ENCODE data around the gene LYSMD2. TPM values are rescaled to one million over a fixed set of nuclear protein-coding genes. Genes with fewer than 3 reads are reported as not detected.

LYSMD2 gene
- total RNA-seq, 1 donor from 2014 or later = 4.6 TPM

GRCh38 chr15:51752888-51753287, 15.4 kb upstream of the LYSMD2 start:
- no peak for DNase-seq (ENCODE audit: low read depth)

GRCh38 chr15:51751697-51752683, 14.5 kb upstream of the LYSMD2 start:
- DNase-seq (ENCODE audit: low read depth) = peak; percentile 30

- peak; percentile 49 for DNase-seq (ENCODE audit: low read depth)
Observed at GRCh38 chr15:51750792-51751696, 13.6 kb upstream of the LYSMD2 start, which contains the start of gene TMOD2. TMOD2 (plus strand) TSS chr15:51751597; CDS start chr15:51766442, 14,845 bp downstream.

GRCh38 chr15:51750186-51750585, 12.7 kb upstream of the LYSMD2 start:
- no peak for DNase-seq (ENCODE audit: low read depth)

GRCh38 chr15:51749307-51749706, 11.9 kb upstream of the LYSMD2 start:
- DNase-seq (ENCODE audit: low read depth) = no peak

GRCh38 chr15:51739061-51739712, 1.7 kb upstream of the LYSMD2 start:
- no peak for DNase-seq (ENCODE audit: low read depth)

- DNase-seq (ENCODE audit: low read depth) = no peak
Observed at GRCh38 chr15:51738553-51738952, 1.1 kb upstream of the LYSMD2 start.

- peak; percentile 25 for DNase-seq (ENCODE audit: low read depth)
Observed at GRCh38 chr15:51736751-51737521, 519 bp downstream of the LYSMD2 start.

GRCh38 chr15:51736069-51736468, 1.4 kb downstream of the LYSMD2 start:
- DNase-seq (ENCODE audit: low read depth) = no peak

- no peak for DNase-seq (ENCODE audit: low read depth)
Observed at GRCh38 chr15:51735228-51736010, 2.0 kb downstream of the LYSMD2 start.

GRCh38 chr15:51732646-51733045, 4.8 kb downstream of the LYSMD2 start:
- DNase-seq (ENCODE audit: low read depth) = no peak

GRCh38 chr15:51731549-51732267, 5.7 kb downstream of the LYSMD2 start:
- peak; percentile 15 for DNase-seq (ENCODE audit: low read depth)

- DNase-seq (ENCODE audit: low read depth) = peak; percentile 28
Observed at GRCh38 chr15:51727141-51727897, 10.1 kb downstream of the LYSMD2 start.

- DNase-seq (ENCODE audit: low read depth) = peak; percentile 84
Observed at GRCh38 chr15:51726302-51727073, 11.0 kb downstream of the LYSMD2 start.

GRCh38 chr15:51724673-51725072, 12.8 kb downstream of the LYSMD2 start:
- DNase-seq (ENCODE audit: low read depth) = no peak

- DNase-seq (ENCODE audit: low read depth) = no peak
Observed at GRCh38 chr15:51724199-51724598, 13.3 kb downstream of the LYSMD2 start.

Data from myocyte (in vitro differentiated cells).